GM18868 (cell line): ENCODE results near the gene OR52I2.
A peak's percentile ranks its signal among the peaks of the same experiment; 100 is the strongest.

Source experiments
- ATAC-seq: cut with Tn5 transposase; IDR thresholded peaks from one replicate; pipeline ENCODE4 v1.9.1; 2021; ENCODE audit warnings: mild to moderate bottlenecking, moderate library complexity; ENCODE audit not compliant: unreplicated experiment

Gene OR52I2

GRCh38 chr11:4581443-4581842 is at the start of gene OR52I2:
Gene OR52I2, plus strand, starts transcription at chr11:4581743.
- no peak for ATAC-seq

DNA sequence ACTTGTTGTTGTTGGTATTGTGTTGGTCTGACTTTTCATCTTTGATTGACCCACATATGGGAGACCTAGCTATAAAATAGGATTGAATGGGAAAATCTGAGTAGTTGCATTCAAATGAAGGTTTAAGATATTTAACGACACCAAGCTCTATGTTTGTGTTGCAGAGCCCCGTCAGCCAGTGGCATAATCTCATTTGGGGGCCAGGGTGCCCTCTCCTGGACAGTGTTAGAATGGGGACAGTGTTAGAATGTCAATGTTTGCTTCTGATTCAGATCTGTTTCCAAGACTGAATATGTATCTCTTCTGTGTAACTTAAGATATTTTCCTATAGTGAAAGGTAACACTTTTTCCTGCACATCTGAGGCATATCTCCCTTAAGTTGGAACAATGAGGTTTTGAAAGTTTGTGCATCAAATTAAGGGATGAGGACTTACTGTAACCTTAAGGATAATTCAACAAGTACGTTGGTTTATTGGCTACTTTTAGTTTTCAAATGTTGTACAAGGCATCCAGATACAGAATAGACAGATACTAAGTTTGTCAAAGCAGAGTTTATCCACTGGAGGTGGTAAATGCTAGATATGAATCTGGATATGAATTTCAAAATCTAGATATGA is 41.8 kb upstream of the OR52I2 start:
- ATAC-seq = peak; percentile 81

DNA sequence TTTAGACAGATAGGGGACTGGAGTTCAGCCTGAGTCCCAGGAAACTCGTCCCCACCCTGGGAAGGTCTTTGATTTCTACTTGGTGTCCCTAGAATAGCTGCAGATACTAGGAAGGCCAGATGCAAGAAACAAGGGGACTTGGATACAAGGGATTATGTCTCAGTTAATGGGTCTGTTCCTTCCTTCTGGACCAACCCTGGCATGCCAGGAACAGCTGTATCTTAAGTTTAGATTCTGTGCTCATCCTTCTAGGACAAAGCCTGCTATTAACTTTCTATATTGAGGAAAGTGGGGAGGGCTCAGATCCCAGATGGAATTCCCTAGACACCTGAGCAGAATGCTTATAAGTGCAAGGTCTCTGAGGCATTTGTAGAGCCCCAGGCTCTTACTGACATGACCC is 40.5 kb upstream of the OR52I2 start:
- ATAC-seq = no peak

DNA sequence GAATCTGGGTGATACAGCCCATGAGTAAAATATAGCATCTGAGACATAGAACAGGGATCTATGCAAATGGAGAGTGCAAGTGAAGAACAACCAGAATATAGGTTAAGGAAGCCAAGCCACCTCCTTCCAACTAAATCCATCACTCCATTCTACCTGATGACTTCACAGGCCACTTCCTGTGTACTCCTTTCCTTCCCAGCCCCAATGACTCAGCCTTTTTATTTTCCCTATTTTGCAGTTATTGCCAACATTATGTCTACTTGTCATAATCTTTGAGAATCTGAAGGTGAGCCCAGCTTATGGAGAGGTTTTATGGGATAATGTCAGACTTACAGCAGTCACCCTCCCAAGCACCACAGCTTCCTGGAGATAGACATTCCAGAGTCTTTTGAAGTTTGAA is 38.0 kb upstream of the OR52I2 start:
- ATAC-seq = no peak

DNA sequence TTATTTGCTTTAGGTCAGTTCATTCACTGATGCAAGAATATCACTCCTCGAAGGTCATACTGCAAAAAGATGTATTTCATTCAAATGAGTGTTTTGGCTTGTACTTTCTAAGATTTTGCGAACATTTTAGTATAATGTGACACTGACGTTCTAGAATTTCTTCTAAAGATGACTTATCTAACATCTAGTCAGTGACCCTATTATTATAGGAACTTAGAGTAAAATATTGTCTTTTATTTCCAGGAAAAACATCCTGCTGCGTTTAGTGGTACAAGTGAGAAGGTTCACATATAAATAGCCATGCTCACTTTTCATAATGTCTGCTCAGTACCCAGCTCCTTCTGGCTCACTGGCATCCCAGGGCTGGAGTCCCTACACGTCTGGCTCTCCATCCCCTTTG is 36.7 kb upstream of the OR52I2 start, which contains the start of gene OR52M1:
Gene OR52M1 (plus strand): TSS at position 301 of the 400 bp plus-strand sequence. CDS start 0 bp downstream, at position 301.
- no peak for ATAC-seq

DNA sequence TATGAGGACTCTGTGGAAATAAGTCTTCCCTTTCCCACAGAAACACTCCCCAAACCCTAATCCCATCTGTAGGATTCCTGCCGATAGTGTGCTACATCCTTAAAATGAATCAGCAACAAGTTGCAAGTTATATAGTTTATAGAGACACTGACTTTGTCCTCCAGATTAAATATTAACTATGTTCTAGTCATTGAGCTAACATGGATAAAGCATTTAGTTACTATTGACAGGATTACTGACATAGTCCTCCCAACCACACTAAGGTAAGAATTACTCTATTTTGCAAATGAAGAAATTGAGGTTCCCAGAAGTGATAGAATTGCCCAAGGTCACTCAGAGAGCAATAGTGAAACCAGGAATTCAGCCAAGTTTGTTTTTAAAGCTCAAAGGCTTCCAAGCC is 34.7 kb upstream of the OR52I2 start:
- ATAC-seq = no peak

DNA sequence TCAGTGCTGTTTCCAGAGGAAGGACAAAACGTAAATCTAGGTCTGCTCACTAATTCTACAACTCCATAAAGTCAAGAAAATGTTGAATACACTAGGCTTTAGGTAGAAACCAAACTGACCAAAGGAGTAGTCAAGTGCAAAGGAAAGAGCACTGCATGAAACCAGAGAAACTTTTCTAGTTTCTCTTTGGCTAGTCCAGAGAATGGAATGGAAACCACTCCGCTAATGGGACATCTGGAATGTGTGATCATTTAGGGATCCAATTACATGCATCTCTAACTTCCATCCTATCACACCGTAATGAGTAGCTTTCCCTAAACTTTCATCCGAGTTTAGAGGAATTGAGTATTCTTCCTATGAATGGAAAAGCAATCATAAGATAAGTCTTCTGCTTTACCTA is 34.1 kb upstream of the OR52I2 start:
- ATAC-seq = no peak

GRCh38 chr11:4551346-4551979 is 30.1 kb upstream of the OR52I2 start:
- ATAC-seq = peak; percentile 41

DNA sequence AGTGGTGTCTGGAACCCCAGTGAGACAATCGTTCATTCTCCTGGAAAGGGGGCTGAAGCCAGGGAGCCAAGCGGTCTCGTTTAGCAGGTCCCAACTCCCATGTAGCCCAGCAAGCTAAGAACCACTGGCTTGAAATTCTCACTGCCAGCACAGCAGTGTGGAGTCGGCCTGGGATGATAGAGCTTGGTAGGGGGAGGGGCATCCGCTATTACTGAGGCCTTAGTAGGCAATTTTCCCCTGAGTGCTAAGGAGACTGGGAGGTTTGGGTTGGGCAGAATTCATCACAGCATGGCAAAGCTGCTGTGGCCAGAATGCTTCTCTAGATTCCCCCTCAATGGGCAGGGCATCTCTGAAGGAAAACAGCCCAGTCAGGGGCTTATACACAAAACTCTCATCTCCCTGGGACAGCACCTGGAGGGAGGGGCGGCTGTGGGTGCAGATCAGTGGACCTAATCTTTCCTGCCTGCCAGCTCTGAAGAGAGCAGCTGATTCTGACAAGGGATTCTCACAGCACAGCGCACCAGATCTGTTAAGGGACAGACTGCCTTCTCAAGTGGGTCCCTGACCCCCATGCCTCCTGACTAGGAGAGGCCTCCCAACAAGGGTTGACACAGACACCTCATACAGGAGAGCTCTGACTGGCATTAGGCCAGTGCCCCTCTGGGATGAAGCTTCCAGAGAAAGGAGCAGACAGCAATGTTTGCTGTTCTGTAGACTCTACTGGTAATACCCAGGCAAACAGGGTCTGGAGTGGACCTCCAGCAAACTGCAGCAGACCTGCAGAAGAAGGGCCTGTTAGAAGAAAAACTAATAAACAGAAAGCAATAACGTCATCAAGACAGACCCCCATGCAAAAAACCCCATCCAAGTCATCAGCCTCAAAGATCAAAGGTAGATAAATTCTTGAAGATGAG is 21.8 kb upstream of the OR52I2 start:
- no peak for ATAC-seq

DNA sequence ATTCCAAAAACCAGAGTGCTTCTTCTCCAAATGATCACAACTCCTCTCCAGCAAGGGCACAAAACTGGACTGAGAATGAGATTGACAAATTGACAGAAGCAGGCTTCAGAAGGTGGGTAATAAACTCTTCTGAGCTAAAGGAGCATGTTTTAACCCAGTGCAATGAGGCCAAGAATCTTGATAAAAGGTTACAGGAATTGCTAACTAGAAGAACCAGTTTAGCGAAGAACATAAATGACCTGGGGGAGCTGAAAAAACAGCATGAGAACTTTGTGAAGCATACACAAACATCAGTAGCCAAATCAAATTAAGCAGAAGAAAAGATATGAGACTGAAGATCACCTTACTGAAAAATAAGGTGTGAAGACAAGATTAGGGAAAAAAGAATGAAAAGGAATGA is 21.1 kb upstream of the OR52I2 start:
- no peak for ATAC-seq

- ATAC-seq = no peak
These were observed 16.2 kb upstream of the OR52I2 start for GRCh38 chr11:4565371-4565770.

DNA sequence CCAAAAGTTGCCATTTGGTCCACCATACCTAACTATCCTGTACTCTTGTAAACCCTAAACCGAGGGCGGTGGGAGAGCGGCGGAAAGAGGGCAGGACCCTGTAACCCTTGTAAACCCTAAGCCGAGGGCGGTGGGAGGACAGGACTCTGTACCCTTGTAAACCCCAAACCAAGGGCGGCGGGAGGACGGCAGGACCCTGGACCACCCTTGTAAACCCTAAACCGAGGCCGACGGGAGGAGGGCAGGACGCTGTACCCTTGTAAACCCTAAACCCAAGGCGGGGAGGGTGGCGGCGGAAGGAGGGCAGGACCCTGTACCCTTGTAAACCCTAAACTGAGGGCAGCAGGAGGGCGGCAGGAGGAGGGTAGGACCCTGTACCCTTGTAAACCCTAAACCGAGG is 12.5 kb upstream of the OR52I2 start:
- ATAC-seq = no peak

- no peak for ATAC-seq
These were observed 4.7 kb upstream of the OR52I2 start for GRCh38 chr11:4576880-4577279.

- no peak for ATAC-seq
These were observed 3.8 kb upstream of the OR52I2 start for GRCh38 chr11:4577761-4578160.

DNA sequence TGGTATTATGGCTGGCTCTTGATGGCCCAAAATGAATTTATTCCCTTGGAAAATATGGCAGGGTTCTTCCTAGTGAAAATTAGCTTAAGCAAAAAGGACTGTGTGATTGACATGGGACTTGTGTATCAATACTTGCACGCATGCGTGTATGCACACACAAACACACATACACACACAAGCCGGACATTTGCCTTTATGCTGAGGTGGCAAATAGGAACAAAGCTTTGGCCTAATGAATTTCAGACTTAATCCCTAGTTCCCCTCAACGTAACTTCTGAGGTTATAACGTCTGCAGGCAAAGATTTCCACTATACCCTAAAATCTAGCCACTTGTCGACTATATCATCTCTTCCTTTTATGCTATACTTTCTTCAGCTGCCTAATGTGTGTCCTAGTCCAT is 2.9 kb upstream of the OR52I2 start:
- ATAC-seq = no peak

GRCh38 chr11:4580124-4580523 is 1.4 kb upstream of the OR52I2 start:
- no peak for ATAC-seq

- ATAC-seq = no peak
These were observed 7.5 kb downstream of the OR52I2 start for GRCh38 chr11:4589017-4589416.

- no peak for ATAC-seq
These were observed 12.2 kb downstream of the OR52I2 start, which contains the start of gene OR52I1 for GRCh38 chr11:4593739-4594138. Gene OR52I1, plus strand, starts transcription at chr11:4594039. Its CDS starts 0 bp downstream, at chr11:4594039.

GRCh38 chr11:4605057-4605456 is 23.5 kb downstream of the OR52I2 start:
- ATAC-seq = no peak

DNA sequence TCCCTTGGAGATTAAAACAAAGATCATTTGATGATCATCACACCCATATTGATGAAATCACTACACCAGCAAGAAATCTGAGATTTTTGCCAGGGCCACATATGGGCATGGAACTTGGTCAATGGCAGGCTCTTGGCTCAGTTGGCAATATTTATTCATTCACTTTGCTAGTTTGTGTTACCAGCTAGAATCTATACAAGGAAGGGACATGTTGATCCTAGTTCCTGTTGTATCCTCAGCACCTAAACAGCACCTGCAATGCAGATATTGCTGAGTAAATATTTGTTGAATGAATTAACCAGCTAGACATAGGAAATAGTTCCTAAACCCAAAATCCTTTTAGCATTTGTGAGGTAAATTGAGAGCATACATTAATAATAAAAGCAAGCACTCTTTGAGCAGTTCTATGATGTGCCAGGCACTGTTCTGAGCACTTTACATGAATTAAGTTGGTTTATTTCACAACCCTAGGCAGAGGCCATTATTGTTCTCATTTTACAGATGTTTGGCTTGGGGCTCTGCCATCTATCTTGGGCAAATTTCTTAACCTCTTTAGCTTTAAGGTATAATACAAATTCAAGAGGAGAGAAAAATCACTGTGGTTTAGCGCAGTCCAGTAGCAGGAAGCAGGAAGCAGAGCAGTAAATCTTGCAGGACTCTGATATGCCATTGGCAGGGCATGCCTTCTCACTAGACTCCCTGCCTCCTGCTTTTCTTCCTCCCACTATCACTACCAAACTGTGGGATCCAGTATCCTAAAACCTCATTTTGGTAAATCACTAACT is 24.9 kb downstream of the OR52I2 start:
- ATAC-seq = no peak

DNA sequence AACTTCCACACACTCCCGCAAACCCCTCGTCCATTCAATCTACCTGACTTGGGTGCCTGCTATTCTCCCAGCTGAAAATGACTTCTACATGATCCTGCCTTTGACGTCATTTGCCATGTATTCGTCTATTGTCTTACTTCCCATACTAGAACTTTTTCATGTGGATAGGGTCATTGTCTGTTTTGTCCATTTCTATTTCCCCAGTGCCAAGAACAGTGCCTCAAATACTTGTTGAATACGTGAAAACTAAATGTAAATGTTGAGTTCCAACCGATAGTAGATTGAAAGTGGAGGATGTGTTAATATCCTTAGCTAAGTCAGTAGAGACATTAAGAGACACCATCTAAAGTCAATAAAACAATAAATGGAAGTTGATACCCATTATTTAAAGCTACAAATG is 25.6 kb downstream of the OR52I2 start:
- no peak for ATAC-seq
